Measurements from ENCODE around the gene VAPB. TPM values are rescaled to one million over a fixed set of nuclear protein-coding genes. Genes with fewer than 3 reads are reported as not detected.

Gene VAPB
- total RNA-seq, 2 donors from 2014 or later: 20.2 to 21.8 TPM

DNA sequence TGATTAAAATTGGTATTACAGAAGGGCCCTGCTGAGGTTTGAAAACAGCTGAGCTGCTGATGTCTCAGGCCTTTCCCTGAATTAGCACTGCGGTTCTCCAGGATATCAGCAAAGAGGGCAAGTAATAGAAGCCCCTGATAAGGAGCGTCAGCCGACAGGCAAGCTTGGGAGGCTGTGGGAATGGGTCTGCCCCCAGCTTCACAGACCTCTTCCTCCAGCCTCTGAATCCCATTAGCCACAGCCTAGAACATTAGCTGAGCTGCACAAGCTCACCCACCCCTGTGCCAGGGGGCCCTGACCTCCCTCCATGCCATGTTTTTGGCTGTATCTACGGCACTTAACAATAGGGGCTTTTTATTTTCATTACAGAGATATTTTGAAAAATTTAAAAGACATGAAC, 59.9 kb downstream of the VAPB start:
- TF ChIP-seq, protein P1, sequence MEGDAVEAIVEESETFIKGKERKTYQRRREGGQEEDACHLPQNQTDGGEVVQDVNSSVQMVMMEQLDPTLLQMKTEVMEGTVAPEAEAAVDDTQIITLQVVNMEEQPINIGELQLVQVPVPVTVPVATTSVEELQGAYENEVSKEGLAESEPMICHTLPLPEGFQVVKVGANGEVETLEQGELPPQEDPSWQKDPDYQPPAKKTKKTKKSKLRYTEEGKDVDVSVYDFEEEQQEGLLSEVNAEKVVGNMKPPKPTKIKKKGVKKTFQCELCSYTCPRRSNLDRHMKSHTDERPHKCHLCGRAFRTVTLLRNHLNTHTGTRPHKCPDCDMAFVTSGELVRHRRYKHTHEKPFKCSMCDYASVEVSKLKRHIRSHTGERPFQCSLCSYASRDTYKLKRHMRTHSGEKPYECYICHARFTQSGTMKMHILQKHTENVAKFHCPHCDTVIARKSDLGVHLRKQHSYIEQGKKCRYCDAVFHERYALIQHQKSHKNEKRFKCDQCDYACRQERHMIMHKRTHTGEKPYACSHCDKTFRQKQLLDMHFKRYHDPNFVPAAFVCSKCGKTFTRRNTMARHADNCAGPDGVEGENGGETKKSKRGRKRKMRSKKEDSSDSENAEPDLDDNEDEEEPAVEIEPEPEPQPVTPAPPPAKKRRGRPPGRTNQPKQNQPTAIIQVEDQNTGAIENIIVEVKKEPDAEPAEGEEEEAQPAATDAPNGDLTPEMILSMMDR (IDR thresholded peaks at IDR 0.05): no peak
- H3K36me3 ChIP-seq: peaks cover 27% of the 10 kb centered on the region
- H3K4me3 ChIP-seq: no peak overlapping the region
- no peak overlapping the region for H3K27ac ChIP-seq
- no peaks in the 10 kb centered on the region for H3K27me3 ChIP-seq
- no peak for DNase-seq (ENCODE audit: low spot score)
- H3K9me3 ChIP-seq: no peaks in the 10 kb centered on the region
- no peaks in the 10 kb centered on the region for H3K4me1 ChIP-seq

DNA sequence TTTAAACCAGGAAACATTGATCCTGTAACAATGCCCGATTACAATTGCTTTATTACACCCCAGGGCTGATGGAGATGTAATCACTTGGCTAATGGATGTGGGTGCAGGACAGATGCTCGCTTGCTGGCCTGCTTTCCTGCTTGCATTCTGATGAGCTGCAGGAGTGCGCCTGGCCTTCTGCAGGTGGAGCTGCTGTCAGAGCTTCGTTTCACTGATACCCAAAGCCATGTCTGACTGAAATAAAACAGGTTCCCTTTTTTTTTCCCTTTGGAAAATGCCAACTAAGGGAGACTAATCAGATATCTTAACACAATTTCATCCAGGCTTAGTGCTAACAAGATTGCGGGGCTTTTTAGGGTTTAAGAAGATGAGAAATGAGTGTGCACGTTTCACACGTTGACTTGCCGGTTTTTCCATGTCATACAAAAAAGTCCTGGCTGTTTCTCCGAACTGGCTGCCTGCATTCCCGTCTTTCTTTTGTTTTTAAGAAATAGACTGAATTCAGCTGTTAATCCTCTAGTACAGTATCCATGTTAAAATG, 60.7 kb downstream of the VAPB start:
- Histone ChIP-seq H3K4me1 (no peaks in the 10 kb centered on the region), H3K27me3 (no peaks in the 10 kb centered on the region), H3K9me3 (peaks cover 0 to 7% of the 10 kb centered on the region in 2 donors), H3K27ac (no peak overlapping the region), H3K36me3 (peaks cover 19% of the 10 kb centered on the region), H3K4me3 (no peak overlapping the region)
- no peak for DNase-seq (ENCODE audit: low spot score)
- TF ChIP-seq, protein P1 (IDR thresholded peaks at IDR 0.05): no peak

DNA sequence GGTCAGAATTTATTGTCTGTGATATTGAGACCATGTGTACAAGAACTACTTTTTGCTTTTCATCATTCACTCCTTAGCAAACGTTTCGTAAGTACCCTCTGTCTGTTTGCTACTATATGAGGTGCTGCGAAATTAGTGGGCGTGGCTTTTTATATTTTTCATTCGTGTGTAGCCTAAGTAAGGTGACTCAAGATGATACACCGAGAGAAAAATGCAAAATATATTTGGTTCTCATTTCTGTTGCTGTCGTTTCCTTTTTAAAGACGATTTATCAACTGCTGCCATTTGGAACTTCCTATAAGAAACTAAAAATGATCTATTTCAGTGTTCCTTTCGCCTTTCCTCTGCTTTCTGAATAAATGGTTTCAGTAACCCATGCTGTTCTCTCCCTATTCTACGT, 61.2 kb downstream of the VAPB start:
- Histone ChIP-seq H3K27me3 (no peaks in the 10 kb centered on the region), H3K4me1 (no peaks in the 10 kb centered on the region), H3K4me3 (no peak overlapping the region), H3K36me3 (peaks cover 14% of the 10 kb centered on the region), H3K9me3 (peaks cover 0 to 8% of the 10 kb centered on the region in 2 donors), H3K27ac (no peak overlapping the region)
- DNase-seq (ENCODE audit: low spot score): no peak
- TF ChIP-seq, protein P1 (IDR thresholded peaks at IDR 0.05): no peak

DNA sequence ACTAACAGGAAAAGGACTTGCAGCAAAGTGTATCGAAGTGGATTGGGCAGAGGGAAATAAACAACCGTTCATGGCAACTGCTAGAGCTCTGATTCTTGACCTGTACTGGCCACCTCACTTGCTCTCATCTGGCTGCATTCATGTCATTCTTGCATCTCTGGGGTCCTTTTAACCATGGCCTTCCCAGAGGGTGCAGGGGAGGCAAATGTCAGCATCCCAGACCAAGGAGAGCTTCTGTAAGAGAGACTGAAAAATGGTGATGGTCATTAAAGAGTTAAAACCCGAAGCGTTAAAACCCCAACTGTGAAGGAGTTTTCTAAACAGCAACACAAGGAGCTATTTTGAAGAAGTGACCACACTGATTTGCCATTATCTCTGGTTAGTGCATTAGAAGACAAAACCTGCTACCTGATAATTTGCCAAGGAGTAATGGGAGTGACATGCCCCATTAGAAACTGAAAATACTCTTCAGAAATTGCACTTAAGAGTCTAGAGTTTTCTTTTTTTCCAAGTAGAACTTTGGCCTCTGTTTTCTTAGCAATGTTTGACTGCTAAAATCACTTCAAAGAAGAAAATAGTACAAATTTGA, 63.7 kb downstream of the VAPB start:
- Histone ChIP-seq H3K27me3 (no peaks in the 10 kb centered on the region), H3K9me3 (peaks cover 0 to 8% of the 10 kb centered on the region in 2 donors), H3K36me3 (no peaks in the 10 kb centered on the region), H3K4me1 (no peaks in the 10 kb centered on the region), H3K4me3 (no peak overlapping the region), H3K27ac (no peak overlapping the region)
- TF ChIP-seq, protein P1 (IDR thresholded peaks at IDR 0.05): no peak
- DNase-seq (ENCODE audit: low spot score): no peak

GRCh38 chr20:58453391-58453790, 64.4 kb downstream of the VAPB start:
- TF ChIP-seq, protein P1 (IDR thresholded peaks at IDR 0.05): no peak
- DNase-seq (ENCODE audit: low spot score): no peak
- H3K9me3 ChIP-seq: peaks cover 0 to 8% of the 10 kb centered on the region in 2 donors
- no peaks in the 10 kb centered on the region for H3K27me3 ChIP-seq
- no peaks in the 10 kb centered on the region for H3K36me3 ChIP-seq
- no peak overlapping the region for H3K27ac ChIP-seq
- no peak overlapping the region for H3K4me3 ChIP-seq
- no peaks in the 10 kb centered on the region for H3K4me1 ChIP-seq

DNA sequence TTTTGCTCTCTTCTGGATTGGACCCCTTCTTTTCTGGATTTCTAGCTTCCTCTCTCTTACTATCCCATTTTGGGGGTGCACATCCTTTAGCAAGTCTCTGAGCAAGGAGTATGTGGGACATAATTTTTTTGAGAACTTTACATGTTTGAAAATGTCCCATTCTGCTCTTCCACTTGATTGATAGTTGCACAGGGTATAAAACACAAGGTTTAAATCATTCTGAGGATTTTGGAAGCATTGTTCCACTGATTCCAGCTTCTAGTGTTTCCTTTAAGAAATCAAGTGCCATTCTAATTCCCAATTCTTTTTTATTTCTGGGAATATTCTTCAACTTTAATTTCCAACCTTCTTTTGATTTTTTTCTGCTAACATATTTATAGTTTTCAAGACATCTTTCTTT, 65.4 kb downstream of the VAPB start:
- TF ChIP-seq, protein P1 (IDR thresholded peaks at IDR 0.05): no peak
- Histone ChIP-seq H3K36me3 (no peaks in the 10 kb centered on the region), H3K4me1 (no peaks in the 10 kb centered on the region), H3K4me3 (no peak overlapping the region), H3K27me3 (no peaks in the 10 kb centered on the region), H3K9me3 (peaks cover 0 to 8% of the 10 kb centered on the region in 2 donors), H3K27ac (no peak overlapping the region)
- no peak for DNase-seq (ENCODE audit: low spot score)

All from right atrium auricular region (tissue), 2 donors.